ENCODE measurements around the gene ZDHHC6.
"Not testable (repeated sequence)": the region's sequence is repeated elsewhere in the genome, so short reads cannot be mapped to it uniquely, and the experiment has no call there.

DNA sequence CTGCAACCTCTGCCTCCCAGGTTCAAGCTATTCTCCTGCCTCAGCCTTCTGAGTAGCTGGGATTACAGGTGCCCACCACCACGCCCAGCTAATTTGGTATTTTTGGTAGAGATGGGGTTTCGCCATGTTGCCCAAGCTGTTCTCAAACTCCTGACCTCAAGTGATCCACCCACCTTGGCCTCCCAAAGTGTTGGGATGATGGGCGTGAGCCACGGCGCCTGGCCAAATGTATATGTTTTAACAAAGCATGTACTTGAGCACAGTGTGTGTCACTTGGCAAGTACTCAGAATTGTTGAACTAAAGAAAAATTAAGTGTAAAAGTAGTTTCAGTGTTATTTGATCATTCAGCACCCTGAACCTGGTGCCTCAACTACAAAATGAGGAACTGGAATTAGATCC, 17.4 kb upstream of the ZDHHC6 start:
- TF ChIP-seq, protein P1, sequence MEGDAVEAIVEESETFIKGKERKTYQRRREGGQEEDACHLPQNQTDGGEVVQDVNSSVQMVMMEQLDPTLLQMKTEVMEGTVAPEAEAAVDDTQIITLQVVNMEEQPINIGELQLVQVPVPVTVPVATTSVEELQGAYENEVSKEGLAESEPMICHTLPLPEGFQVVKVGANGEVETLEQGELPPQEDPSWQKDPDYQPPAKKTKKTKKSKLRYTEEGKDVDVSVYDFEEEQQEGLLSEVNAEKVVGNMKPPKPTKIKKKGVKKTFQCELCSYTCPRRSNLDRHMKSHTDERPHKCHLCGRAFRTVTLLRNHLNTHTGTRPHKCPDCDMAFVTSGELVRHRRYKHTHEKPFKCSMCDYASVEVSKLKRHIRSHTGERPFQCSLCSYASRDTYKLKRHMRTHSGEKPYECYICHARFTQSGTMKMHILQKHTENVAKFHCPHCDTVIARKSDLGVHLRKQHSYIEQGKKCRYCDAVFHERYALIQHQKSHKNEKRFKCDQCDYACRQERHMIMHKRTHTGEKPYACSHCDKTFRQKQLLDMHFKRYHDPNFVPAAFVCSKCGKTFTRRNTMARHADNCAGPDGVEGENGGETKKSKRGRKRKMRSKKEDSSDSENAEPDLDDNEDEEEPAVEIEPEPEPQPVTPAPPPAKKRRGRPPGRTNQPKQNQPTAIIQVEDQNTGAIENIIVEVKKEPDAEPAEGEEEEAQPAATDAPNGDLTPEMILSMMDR (IDR thresholded peaks at IDR 0.05; ENCODE audit: poor library complexity), result not testable (repeated sequence)
- TF ChIP-seq EZH2 (IDR thresholded peaks at IDR 0.05; ENCODE audit: borderline replicate concordance), result not testable (repeated sequence)

Data from hepatocyte (in vitro differentiated cells).